Caco-2 (cell line): Measurements from ENCODE around the gene TMC2. TPM values are rescaled to one million over a fixed set of nuclear protein-coding genes. Genes with fewer than 3 reads are reported as not detected.

Experiments
- BruUV-seq: library from RNA; stranded (reverse); fragments of 400-500 nt; replicated peaks from 2 replicates; lab custom pipeline; 2021; lab: Mats Ljungman, UMichigan
- CTCF ChIA-PET: fragments of 300-600 bp; sonication (Branson Sonifier 250); formaldehyde crosslinking; loops from one replicate; lab custom pipeline; 2022; ENCODE audit warnings: antibody characterized with exemption; lab: Charles Lee
- POLR2A ChIA-PET: fragments of 300-600 bp; sonication (Branson Sonifier 250); formaldehyde crosslinking; loops from one replicate; lab custom pipeline; 2022; ENCODE audit warnings: antibody characterized with exemption; lab: Charles Lee
- DNase-seq, 2 experiments: peaks; one replicate each; pipeline versions ENCODE4 v3.0.0 to v3.0.0-alpha.2; 2020 to 2022
- H3K27me3 ChIP-seq: replicated peaks from 2 replicates; pipeline ENCODE4 v1.6.0; 2011; ENCODE audit warnings: low read length; ENCODE audit not compliant: control insufficient read depth, insufficient read depth
- H3K36me3 ChIP-seq: 2 replicates; pipeline ENCODE4 v1.5.1; 2011; ENCODE audit warnings: low read length; ENCODE audit not compliant: control insufficient read depth, insufficient read depth
- H3K4me1 ChIP-seq: fragments of 250-450 bp; sonication (Bioruptor Pico); 2 replicates; pipeline ENCODE4 v1.5.1; 2020; ENCODE audit warnings: mild to moderate bottlenecking
- H3K4me3 ChIP-seq: 2 replicates; pipeline ENCODE4 v1.5.1; 2011; ENCODE audit warnings: low read depth, mild to moderate bottlenecking, control low read depth, low read length
- H3K9me3 ChIP-seq: fragments of 250-450 bp; sonication (Bioruptor Pico); 2 replicates; pipeline ENCODE4 v1.5.1; 2020; ENCODE audit warnings: mild to moderate bottlenecking, moderate library complexity
- H3K27ac Mint-ChIP-seq: one replicate; pipeline ENCODE4 v1.8.0; 2022; ENCODE audit warnings: mixed read lengths; ENCODE audit not compliant: unreplicated experiment
- H3K27me3 Mint-ChIP-seq: one replicate; pipeline ENCODE4 v1.8.0; 2022; ENCODE audit warnings: mixed read lengths; ENCODE audit not compliant: insufficient read depth, unreplicated experiment
- H3K36me3 Mint-ChIP-seq: one replicate; pipeline ENCODE4 v1.8.0; 2022; ENCODE audit warnings: mild to moderate bottlenecking, mixed read lengths; ENCODE audit not compliant: insufficient read depth, unreplicated experiment
- H3K4me1 Mint-ChIP-seq: one replicate; pipeline ENCODE4 v1.8.0; 2022; ENCODE audit warnings: low read depth, mixed read lengths; ENCODE audit not compliant: unreplicated experiment
- H3K4me3 Mint-ChIP-seq: one replicate; pipeline ENCODE4 v1.8.0; 2022; ENCODE audit warnings: mild to moderate bottlenecking, moderate library complexity, mixed read lengths; ENCODE audit not compliant: unreplicated experiment
- H3K9me3 Mint-ChIP-seq: one replicate; pipeline ENCODE4 v1.8.0; 2022; ENCODE audit warnings: mixed read lengths; ENCODE audit not compliant: unreplicated experiment
- CTCF ChIP-seq, 2 experiments: fragments of 200-600 bp in 1 of 2; IDR thresholded peaks; 1 replicate in 1 of 2; 2 replicates in 1 of 2; pipeline versions ENCODE4 v1.5.1 to v1.8.0; 2011 to 2022; ENCODE audit warnings: antibody characterized with exemption in 1 of 2, control low read depth in 1 of 2, inconsistent platforms in 1 of 2, low read depth in 1 of 2, low read length in 1 of 2, mild to moderate bottlenecking in 1 of 2, moderate library complexity in 1 of 2; ENCODE audit not compliant: insufficient read depth in 1 of 2, severe bottlenecking in 1 of 2, unreplicated experiment in 1 of 2
- intact Hi-C: fragments of 100-400 bp; cut with micrococcal nuclease; formaldehyde crosslinking; loops from one replicate; pipeline ENCODE4 v1.10.0; 2022; ENCODE audit not compliant: unreplicated experiment
- total RNA-seq: library from RNA; stranded (reverse); gene quantifications from 2 replicates; pipeline ENCODE4 v1.2.3, GENCODE V29; 2022

Gene TMC2
- total RNA-seq, 1 experiment from 2014 or later = not detected

- H3K27ac Mint-ChIP-seq = peak overlapping the region; percentile 6
- TF ChIP-seq CTCF (IDR thresholded peaks at IDR 0.05; ENCODE audit: insufficient read depth in 1 of 2, low read depth in 1 of 2, low read length in 1 of 2, severe bottlenecking in 1 of 2, unreplicated experiment in 1 of 2) = no peak
- H3K4me3 Mint-ChIP-seq = no peak overlapping the region
- H3K4me1 Mint-ChIP-seq = peaks cover 13% of the 10 kb centered on the region
- intact Hi-C loops = no loop called here
- H3K4me1 ChIP-seq = no peaks in the 10 kb centered on the region; the same call in 1 of the 2 replicates
- peaks cover 23% of the 10 kb centered on the region for H3K36me3 ChIP-seq
- ChIA-PET POLR2A (no interaction called here), CTCF (no interaction called here)
- no peaks in the 10 kb centered on the region for H3K27me3 ChIP-seq
- peaks cover 87% of the 10 kb centered on the region for H3K36me3 Mint-ChIP-seq
- H3K9me3 ChIP-seq = no peaks in the 10 kb centered on the region
- no peak for DNase-seq
- no peaks in the 10 kb centered on the region for H3K9me3 Mint-ChIP-seq
- H3K27me3 Mint-ChIP-seq = no peaks in the 10 kb centered on the region
- no peak overlapping the region for H3K4me3 ChIP-seq
- no TSS peak for BruUV-seq
Observed at GRCh38 chr20:2659547-2659946, 123.2 kb downstream of the TMC2 start.

- no peaks in the 10 kb centered on the region for H3K27me3 ChIP-seq
- TF ChIP-seq CTCF (IDR thresholded peaks at IDR 0.05; ENCODE audit: insufficient read depth in 1 of 2, low read depth in 1 of 2, low read length in 1 of 2, severe bottlenecking in 1 of 2, unreplicated experiment in 1 of 2) = no peak
- peaks cover 3% of the 10 kb centered on the region for H3K36me3 ChIP-seq
- ChIA-PET POLR2A (interaction anchor here (1.8 kb wide), 1 partner anchor 11 kb away, joined by 25 read pairs; the partner anchor contains the start of gene NOP56), CTCF (no interaction called here)
- DNase-seq = no peak
- intact Hi-C loops = no loop called here
- H3K9me3 ChIP-seq = no peaks in the 10 kb centered on the region
- peaks cover 7% of the 10 kb centered on the region for H3K4me1 Mint-ChIP-seq
- H3K4me3 Mint-ChIP-seq = peak overlapping the region; percentile 90
- peaks cover 49% of the 10 kb centered on the region for H3K36me3 Mint-ChIP-seq
- H3K4me1 ChIP-seq = no peaks in the 10 kb centered on the region; the same call in 1 of the 2 replicates
- H3K27me3 Mint-ChIP-seq = peaks cover 3% of the 10 kb centered on the region
- H3K9me3 Mint-ChIP-seq = no peaks in the 10 kb centered on the region
- peak overlapping the region; percentile 89 for H3K27ac Mint-ChIP-seq
- H3K4me3 ChIP-seq = peak overlapping the region; percentile 88
- BruUV-seq = TSS peak; percentile 47
Observed at GRCh38 chr20:2663364-2663886, 127.1 kb downstream of the TMC2 start.

GRCh38 chr20:2663887-2664719 is 127.7 kb downstream of the TMC2 start, which contains the start of gene IDH3B:
Gene IDH3B, minus strand, starts transcription at chr20:2664216. Its CDS starts 28 bp downstream, at chr20:2664188.
- Histone ChIP-seq H3K9me3 (no peaks in the 10 kb centered on the region), H3K27me3 (no peaks in the 10 kb centered on the region), H3K4me1 (no peaks in the 10 kb centered on the region; the same call in 1 of the 2 replicates), H3K4me3 (peak within 1 kb of the TSS; percentile 88), H3K36me3 (0 out of 2 replicates have a peak, but pooled peaks cover 3% of the 10 kb centered on the region)
- Mint-ChIP-seq H3K4me1 (peaks cover 7% of the 10 kb centered on the region), H3K27me3 (peaks cover 5% of the 10 kb centered on the region), H3K4me3 (peak within 1 kb of the TSS; percentile 90), H3K36me3 (peaks cover 42% of the 10 kb centered on the region), H3K9me3 (no peaks in the 10 kb centered on the region), H3K27ac (peak within 1 kb of the TSS; percentile 89)
- DNase-seq = peak; percentile 94
- intact Hi-C loops = loop anchor here (1.0 kb wide), 1 partner anchor 12 kb away; the partner anchor contains the start of gene NOP56
- ChIA-PET CTCF (interaction anchor here (0.7 kb wide), 1 partner anchor 12 kb away, joined by 3 read pairs; the partner anchor contains the start of gene NOP56), POLR2A (interaction anchor here (0.6 to 1.8 kb wide), 5 partner anchors 10 to 497 kb away, joined by 3 to 25 read pairs (median 3); partner anchors contain the start of genes NOP56 and SNRPB)
- no peak for TF ChIP-seq CTCF (IDR thresholded peaks at IDR 0.05; ENCODE audit: insufficient read depth in 1 of 2, low read depth in 1 of 2, low read length in 1 of 2, severe bottlenecking in 1 of 2, unreplicated experiment in 1 of 2)
- BruUV-seq = TSS peak; percentile 100
